ENCODE results near the gene SVEP1. TPM values are rescaled to one million over a fixed set of nuclear protein-coding genes. Genes with fewer than 3 reads are reported as not detected.

SVEP1 gene
- total RNA-seq, 1 donor from 2014 or later: 6.8 TPM

Other genes starting within 250 kb of the SVEP1 start
- gene TXNDC8, start 241.9 kb downstream of the SVEP1 start, total RNA-seq: not detected
- 2.1 TPM for gene MUSK, start 89.0 kb upstream of the SVEP1 start, total RNA-seq

All from Right ventricle myocardium superior (tissue), 1 donor.